ENCODE measurements around the gene CIAO1.

DNA sequence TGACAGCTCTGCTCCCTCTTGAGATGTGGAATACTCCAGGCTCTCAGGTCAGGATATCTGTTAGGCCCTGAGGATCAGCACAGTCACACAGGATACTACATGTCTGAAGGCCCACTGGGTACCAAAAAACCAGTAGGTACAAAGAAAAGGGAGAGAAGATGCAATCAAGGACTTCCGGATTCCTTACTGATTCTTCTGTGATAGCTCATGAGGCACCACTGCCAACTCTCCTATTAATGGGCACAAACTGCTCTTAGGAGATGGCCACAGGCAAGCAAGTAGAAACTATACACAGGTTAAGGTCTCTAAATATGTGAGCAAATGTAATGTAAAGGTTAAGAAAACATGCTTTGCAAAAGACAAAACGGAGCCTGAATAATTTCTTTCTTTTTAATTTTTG is 3.7 kb upstream of the CIAO1 start:
- TF ChIP-seq, protein P1, sequence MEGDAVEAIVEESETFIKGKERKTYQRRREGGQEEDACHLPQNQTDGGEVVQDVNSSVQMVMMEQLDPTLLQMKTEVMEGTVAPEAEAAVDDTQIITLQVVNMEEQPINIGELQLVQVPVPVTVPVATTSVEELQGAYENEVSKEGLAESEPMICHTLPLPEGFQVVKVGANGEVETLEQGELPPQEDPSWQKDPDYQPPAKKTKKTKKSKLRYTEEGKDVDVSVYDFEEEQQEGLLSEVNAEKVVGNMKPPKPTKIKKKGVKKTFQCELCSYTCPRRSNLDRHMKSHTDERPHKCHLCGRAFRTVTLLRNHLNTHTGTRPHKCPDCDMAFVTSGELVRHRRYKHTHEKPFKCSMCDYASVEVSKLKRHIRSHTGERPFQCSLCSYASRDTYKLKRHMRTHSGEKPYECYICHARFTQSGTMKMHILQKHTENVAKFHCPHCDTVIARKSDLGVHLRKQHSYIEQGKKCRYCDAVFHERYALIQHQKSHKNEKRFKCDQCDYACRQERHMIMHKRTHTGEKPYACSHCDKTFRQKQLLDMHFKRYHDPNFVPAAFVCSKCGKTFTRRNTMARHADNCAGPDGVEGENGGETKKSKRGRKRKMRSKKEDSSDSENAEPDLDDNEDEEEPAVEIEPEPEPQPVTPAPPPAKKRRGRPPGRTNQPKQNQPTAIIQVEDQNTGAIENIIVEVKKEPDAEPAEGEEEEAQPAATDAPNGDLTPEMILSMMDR (IDR thresholded peaks at IDR 0.05) = no peak
- TF ChIP-seq, protein P2, sequence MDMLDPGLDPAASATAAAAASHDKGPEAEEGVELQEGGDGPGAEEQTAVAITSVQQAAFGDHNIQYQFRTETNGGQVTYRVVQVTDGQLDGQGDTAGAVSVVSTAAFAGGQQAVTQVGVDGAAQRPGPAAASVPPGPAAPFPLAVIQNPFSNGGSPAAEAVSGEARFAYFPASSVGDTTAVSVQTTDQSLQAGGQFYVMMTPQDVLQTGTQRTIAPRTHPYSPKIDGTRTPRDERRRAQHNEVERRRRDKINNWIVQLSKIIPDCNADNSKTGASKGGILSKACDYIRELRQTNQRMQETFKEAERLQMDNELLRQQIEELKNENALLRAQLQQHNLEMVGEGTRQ (CRISPR knock-in tag; IDR thresholded peaks at IDR 0.05) = no peak

Measured in WTC11 (cell line).